Fibroblast of pulmonary artery (primary cell): ENCODE measurements around the gene SEPTIN8.
A peak's percentile ranks its signal among the peaks of the same experiment; 100 is the strongest.

Experiments
- DNase-seq: peaks from one replicate; pipeline ENCODE4 v3.0.0-alpha.2; 2010; ENCODE audit warnings: low read depth
- H3K4me3 ChIP-seq: replicated peaks from 2 replicates; pipeline ENCODE4 v1.5.1; 2011; ENCODE audit warnings: low read depth, mild to moderate bottlenecking, control low read depth, low read length, moderate library complexity
- TF ChIP-seq, protein P1 (sequence below): IDR thresholded peaks from 2 replicates; pipeline ENCODE4 v1.5.1; 2011; ENCODE audit warnings: mild to moderate bottlenecking, control low read depth, low read length, inconsistent platforms; ENCODE audit errors: missing control alignments

SEPTIN8 gene

GRCh38 chr5:132780577-132780976, 3.5 kb upstream of the SEPTIN8 start:
- H3K4me3 ChIP-seq, result no peak overlapping the region
- DNase-seq, result no peak
- TF ChIP-seq, protein P1, sequence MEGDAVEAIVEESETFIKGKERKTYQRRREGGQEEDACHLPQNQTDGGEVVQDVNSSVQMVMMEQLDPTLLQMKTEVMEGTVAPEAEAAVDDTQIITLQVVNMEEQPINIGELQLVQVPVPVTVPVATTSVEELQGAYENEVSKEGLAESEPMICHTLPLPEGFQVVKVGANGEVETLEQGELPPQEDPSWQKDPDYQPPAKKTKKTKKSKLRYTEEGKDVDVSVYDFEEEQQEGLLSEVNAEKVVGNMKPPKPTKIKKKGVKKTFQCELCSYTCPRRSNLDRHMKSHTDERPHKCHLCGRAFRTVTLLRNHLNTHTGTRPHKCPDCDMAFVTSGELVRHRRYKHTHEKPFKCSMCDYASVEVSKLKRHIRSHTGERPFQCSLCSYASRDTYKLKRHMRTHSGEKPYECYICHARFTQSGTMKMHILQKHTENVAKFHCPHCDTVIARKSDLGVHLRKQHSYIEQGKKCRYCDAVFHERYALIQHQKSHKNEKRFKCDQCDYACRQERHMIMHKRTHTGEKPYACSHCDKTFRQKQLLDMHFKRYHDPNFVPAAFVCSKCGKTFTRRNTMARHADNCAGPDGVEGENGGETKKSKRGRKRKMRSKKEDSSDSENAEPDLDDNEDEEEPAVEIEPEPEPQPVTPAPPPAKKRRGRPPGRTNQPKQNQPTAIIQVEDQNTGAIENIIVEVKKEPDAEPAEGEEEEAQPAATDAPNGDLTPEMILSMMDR, result no peak

DNA sequence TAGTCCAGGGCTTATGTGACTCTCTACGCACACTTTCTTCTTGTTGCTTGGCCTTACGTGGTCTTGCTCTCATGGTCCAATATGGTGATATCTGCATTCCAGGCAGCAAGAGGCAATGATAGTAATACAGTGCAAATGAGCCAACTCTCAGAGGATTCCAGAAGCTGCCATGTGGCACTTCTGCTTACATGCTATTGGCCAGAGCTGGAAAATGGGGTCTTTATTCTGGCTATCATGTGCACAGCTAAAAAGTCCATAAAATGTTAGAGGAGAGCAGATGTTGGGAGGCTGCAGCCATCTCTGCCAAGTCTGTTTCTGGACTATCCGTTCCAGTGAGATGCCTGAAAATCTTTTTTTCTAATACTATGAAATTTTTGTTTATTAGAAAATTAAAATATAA, 2.9 kb upstream of the SEPTIN8 start:
- no peak for DNase-seq
- TF ChIP-seq, protein P1, result no peak
- no peak overlapping the region for H3K4me3 ChIP-seq

DNA sequence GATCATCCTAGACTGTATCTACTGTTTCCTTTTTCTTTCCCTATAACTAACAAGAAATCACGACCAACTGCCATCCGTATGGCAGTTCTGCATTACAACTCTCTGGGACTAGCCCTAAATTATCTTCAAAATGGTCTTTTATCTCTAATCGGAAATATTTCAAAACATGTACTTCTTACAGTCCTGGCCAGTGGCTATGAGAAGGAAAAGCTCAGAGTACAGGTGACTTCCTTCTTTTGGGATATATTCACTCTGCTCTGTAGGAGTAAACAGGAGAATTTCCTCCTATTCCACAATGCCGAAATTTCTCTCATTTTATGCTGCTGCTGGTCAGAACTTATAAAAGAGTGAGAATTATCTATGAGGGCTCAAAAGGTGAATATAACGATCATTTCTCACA, 1.8 kb upstream of the SEPTIN8 start:
- no peak overlapping the region for H3K4me3 ChIP-seq
- no peak for DNase-seq
- TF ChIP-seq, protein P1, result no peak

- TF ChIP-seq, protein P1, result no peak
- no peak for DNase-seq
- H3K4me3 ChIP-seq, result no peak overlapping the region
Observed at GRCh38 chr5:132778129-132778528, 1.1 kb upstream of the SEPTIN8 start.

DNA sequence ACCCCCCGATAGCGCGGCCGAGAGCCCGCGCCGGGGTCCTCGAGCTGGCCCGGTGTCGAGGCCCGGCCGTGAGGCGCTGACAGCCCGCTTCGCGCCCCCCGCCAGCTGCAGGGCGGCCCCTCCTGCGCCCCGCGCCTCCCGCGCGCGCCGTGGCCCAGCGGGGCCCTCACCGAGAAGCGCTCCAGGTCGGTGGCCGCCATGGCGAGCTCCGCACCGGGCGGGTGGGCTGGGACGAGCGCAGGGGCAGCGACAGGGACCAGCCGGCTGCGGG, 166 bp downstream of the SEPTIN8 start:
- DNase-seq, result no peak
- H3K4me3 ChIP-seq, result peak overlapping the region; percentile 72
- TF ChIP-seq, protein P1, result no peak

- TF ChIP-seq, protein P1, result no peak
- H3K4me3 ChIP-seq, result peak overlapping the region; percentile 72
- DNase-seq, result no peak
Observed at GRCh38 chr5:132776131-132776937, 705 bp downstream of the SEPTIN8 start.

DNA sequence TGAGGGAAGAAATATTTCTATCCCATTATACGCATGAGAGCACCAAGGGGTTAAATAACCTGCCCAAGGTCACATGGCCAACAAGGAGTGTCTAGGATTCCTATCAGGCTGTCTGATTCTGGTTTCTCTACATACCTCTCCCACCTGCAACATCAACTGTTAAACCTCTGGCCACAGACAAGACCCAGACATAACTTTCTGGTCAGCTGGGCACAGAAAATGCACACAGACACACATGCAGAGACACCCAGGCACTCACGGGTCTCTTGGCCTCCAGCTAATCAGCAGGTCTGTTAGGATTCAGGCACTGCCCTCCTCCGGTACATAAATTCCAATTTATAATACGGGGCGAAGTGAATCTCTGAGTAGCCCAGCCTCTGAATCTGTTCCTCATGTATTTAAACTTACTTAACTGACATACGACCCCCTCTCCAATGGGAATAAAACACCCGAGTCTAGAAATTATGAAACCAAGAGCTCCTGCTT, 1.5 kb downstream of the SEPTIN8 start:
- TF ChIP-seq, protein P1, result no peak
- no peak for DNase-seq
- no peak overlapping the region for H3K4me3 ChIP-seq
